H1 (cell line): ENCODE measurements around the gene LNX2. TPM values are rescaled to one million over a fixed set of nuclear protein-coding genes. Genes with fewer than 3 reads are reported as not detected.

Experiments used
- PHF8 ChIP-seq: fragments of 200-600 bp; sonication (generic); conservative IDR thresholded peaks from 2 replicates; pipeline ENCODE4 v1.7.1; 2012; ENCODE audit warnings: low read depth, mild to moderate bottlenecking, inconsistent platforms, low read length, moderate library complexity
- YY1 ChIP-seq: IDR thresholded peaks from 2 replicates; pipeline ENCODE4 v1.6.1; 2011; ENCODE audit warnings: low read depth, mild to moderate bottlenecking, low read length
- polyA plus RNA-seq, 7 experiments: library from polyadenylated mRNA; depleted of rRNA in 3 of 7; stranded (reverse) in 5 of 7; unstranded in 2 of 7; fragments of >200 nt in 5 of 7; fragments of 200-250 nt in 2 of 7; gene quantifications; 1 replicate in 5 of 7; 2 replicates in 1 of 7; 4 replicates in 1 of 7; pipeline versions ENCODE4 v1.2.1 to v1.2.3, GENCODE V29; 2011 to 2013; ENCODE audit warnings: missing spikeins in 2 of 7, mixed read lengths in 2 of 7
- total RNA-seq: library from RNA; stranded (reverse); fragmentation: NEBNext Ultra II Directional; extraction: Animal tissue kit (Norgen Biotek cat#: 25700); gene quantifications from 2 replicates; pipeline ENCODE4 v1.2.1, GENCODE V29; 2021

Gene LNX2
- total and polyA plus RNA-seq, 2 of the 8 experiments (the other 6 are each of a cell fraction or from before 2014, with no cell fraction given): 6.4 to 13.9 TPM

DNA sequence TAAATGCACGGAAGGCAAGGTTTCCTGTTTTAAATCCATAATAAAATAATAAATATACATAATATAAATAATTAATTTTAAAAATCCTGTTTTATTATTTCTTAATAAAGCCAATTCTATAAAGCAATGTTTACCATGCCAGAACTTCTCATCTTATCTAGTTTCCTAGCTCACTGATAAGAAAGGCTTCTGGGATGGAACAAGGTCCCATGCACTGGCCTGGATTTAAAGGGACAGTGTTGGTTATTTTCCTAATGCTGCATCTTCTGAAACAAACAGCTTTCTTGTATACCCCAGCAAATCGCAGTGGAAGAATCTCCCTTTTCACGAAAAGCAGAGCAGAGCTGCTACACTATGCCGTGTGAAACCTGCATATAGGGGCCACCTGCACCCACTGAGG lies 68.8 kb downstream of the LNX2 start (continued):
- TF ChIP-seq YY1 (no peak), PHF8 (no peak)
- TF ChIP-seq, all 59 proteins: peak for 0
